Measurements from ENCODE around the gene ZNF143.
"Not testable (repeated sequence)": the region's sequence is repeated elsewhere in the genome, so short reads cannot be mapped to it uniquely, and the experiment has no call there.

Gene ZNF143

DNA sequence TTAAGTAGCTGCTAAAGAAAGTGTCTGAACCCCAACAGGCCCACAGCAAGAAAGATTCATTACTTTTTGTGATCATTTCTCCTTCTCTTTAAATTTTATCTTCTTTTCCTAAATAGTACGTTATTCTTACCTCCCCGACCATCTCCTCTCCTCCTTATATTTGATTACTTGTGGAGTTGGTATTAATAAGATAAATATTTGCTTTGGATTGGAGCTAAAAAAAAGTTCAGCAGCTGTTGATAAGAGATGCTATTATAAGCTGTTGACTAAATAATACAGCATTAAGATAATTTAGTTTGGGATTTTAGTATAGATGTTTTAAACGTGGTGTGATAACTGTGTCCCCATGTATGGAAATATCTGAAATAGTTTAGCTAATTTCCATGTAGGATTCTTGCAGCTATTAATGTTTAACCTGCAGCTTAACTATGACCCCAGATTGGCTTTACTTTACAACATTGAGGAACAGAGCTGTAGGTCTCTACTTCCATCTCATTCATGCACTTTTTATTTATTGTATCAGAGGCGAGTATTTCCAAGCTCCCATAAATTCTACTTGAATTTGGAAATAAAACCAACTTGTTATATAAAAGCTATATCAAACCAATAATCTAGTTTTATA is 37.8 kb downstream of the ZNF143 start:
- no peak for DNase-seq

DNA sequence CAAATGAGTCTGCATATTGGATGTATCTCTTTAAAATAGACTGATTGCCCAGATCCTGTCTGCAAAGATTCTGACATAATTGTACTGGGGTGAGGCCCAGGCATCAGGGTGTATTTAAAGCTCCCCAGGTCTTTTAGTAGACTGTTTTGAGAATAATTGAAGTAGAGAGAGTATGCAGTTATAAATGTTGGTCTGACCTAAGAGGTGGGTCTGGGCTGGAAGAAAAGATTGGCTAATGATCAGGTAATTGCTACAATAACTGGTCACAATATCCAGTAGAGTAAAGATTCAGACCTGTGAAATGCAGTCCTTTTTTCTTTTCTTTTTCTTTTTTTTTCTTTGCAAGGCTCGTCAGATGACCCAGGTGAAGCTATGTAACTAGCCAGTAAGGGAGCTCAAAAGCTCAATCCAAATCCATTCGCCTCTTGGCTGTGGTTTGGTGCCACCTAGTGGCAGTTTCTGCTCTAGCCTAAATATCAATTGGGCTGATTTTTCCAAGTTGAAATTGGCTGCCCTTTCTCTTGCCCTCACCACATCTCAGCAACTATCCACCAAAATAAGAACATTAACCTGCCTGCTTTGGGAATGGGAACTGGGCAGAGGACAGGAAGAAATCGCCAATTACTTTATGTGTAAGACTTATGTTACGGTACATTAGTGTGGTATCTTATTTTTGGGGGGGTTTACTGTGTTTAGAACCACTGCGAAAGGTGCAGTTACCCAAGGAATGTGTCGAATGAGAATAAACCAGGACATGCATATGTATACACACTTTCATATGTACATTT is 45.9 kb downstream of the ZNF143 start:
- DNase-seq, result peak; percentile 5 to 57

DNA sequence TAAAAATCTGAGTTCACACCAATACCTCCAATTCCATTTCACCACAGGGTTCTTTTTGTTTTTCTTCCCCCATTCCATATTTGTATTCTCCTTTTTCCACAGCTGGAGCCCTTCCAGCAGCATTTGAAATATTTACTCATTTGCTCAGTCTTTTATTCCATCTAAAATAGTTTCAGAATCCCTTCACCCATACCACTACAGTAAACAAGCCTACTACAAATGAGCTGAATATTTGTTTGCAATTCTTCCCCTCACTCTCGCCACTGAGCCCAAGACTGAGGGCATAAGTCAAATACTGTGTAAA is 46.4 kb downstream of the ZNF143 start:
- no peak for DNase-seq

DNA sequence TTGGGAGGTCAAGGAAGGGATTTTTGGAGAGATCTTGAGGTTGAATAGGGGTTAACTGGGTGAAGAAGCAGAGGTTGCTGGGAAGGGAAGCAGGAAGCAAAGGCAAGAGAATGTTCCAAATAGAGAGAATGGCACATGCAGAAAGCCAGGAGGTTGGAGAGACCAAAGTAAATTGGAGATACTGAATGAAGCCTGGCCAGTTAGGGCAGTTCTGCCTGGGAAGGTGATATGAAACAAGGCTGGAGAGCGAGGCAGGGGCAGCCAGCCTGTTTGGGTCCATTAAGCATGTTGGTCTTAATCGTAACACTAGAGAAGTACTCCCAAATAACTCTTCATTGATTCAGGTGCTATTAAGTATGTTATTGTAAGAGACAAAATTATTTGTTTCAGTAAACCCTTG is 48.2 kb downstream of the ZNF143 start:
- no peak for DNase-seq

DNA sequence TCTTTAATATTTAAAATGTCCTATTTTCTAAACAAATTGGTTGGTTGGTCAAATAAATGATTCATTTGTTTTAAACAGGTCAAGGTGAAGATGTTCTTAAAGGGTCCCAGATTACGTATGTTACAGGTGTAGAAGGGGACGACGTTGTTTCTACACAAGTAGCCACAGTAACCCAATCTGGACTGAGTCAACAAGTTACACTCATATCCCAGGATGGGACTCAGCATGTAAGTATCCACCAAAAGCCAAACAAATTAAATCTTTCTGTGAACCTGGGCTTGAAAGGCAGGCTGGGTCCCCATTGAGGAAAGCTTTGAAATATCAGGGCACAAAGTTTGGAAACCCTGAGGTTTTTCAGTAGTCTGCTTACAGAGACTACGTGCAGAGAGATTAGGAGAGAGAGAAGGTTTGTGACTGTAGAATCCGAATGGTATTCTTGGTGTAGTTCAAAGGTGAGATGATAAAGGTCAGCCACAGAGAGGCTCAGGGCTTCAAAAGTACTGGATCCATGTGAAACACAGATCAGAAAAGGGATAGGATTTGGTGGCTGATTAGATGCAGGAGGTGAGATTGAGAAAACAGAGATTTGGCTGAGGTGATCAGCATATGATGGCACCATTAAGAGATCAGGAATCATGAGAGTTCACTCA is 51.7 kb downstream of the ZNF143 start:
- DNase-seq, result no peak

DNA sequence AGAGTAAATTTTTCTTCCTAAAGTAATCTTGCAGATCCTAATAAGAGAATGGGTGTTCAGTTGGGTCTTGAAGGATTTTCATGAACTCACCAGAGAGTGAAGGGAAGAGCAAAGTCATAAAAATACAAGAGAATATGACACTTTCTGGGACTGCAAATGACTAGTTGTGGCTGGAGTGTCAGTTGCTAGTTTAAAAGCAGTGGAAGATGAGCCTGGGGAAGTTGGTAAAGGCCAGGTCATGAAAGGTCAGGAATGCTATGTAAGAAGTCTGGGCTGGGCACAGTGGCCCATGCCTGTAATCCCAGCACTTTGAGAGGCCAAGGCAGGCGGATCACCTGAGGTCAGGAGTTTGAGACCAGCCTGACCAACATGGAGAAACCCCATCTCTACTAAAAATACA is 53.8 kb downstream of the ZNF143 start:
- DNase-seq, result not testable (repeated sequence)

DNA sequence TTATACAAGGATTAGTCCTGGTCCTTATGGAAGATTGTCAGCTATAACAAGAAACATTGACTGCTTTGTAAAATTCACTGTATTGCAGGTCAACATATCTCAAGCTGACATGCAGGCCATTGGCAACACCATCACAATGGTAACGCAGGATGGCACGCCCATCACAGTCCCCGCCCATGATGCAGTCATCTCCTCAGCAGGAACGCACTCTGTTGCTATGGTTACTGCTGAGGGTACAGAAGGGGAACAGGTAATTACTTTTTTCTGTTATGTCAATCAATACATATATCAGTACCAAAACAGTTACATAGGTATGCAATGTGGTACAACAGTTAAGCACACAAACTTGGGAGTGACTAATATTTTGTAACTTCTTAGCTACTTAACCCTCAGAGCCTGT is 55.3 kb downstream of the ZNF143 start:
- no peak for DNase-seq

DNA sequence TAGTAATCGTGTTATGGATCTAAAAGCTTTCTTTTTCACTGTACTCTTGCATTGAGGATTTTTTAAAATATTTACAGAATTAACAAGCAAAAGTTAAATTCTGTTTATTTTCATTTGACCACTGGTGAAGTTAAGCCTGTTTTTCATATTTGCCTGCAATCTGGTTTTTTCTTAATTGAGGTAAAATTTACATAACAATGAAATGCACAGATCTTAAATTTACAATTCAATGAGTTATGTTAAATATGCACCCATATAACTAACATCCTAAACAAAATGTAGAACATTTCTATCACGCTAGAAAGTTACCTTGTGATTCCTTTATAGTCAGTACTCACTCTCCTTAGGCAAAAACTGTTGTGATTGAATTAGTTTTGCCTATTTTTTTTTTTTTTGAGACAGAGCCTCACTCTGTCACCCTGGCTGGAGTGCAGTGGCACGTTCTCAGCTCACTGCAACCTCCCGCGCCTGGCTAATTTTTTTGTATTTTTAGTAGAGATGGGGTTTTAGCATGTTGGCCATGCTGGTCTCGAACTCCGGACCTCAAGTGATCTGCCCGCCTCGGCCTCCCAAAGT is 58.1 kb downstream of the ZNF143 start:
- no peak for DNase-seq

DNA sequence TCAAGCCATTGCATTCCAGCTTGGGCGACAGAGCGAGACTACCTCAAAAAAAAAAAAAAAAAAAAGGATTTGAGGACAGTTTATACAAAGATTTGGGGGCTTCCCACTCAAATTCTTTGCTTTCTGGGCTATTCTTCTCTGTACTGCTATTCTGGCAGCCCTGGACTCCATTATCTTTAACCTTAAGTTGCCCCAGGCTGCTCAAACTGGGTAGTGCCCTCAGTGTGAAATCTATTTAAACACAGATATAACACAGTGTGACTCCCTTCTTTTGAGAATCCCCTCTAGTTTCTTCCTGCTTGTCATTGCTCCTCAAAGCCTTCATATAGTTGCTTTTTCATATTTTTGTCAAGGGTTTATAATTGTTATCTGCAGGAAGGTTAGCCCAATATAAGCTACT is 63.2 kb downstream of the ZNF143 start:
- no peak for DNase-seq

DNA sequence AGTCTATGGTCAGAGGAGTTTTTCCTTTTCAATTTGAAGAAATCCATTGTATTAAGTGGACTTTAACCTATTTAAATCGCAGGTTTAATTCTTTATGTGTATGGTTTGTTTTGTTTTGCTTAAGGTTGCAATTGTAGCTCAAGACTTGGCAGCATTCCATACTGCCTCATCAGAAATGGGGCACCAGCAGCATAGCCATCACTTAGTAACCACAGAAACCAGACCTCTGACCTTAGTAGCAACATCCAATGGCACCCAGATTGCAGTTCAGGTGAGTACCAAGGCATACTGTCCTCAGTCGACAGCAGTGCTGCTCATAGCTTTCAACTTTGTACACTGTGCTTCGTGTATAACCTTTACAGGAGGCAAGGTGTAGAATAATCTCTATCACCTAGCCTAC is 64.3 kb downstream of the ZNF143 start:
- DNase-seq, result no peak

DNA sequence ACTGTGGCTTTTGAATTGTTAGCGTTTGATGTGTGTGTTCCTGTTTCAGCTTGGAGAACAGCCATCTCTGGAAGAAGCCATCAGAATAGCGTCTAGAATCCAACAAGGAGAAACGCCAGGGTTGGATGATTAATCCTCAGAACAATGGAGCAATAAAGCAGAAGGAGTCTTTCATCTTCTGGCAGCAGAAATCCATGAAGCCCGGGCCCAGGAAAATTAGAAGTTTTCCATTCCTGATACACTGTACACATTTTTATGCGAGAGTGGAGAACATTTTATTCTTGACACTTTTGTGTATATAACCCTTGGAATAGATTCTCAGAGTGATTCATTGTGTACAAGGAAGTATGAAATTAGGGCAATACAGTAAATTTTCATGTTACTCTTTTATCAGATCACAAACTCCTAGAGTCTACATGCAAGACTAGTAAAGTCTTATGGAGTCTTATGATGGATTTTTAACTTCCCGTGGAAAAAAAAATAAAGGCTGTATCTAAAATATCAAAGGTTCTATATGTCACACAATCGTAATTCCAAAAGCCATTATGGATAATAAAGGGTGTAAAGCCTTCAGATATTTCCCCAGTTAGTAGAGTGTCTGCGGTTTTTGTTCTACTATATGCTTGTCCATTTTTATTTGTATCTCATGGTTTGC is 66.8 kb downstream of the ZNF143 start:
- DNase-seq, result no peak

DNA sequence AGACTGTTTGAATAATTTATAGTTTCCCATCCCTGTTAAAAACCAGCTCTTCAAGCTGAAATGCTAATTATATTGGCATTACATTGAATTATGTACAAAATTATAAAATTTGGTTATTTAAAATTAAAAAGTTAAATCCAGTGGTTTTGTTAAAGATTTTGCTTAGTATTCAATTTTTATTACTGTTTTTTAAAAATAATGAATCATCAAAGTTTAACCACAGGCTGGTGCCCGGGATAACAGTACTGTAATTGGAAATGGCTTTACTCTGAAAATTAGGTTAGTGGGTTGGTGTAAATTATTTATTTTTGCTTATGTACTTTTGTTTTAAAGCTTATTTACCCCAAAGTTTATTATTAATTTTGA is 67.3 kb downstream of the ZNF143 start:
- DNase-seq, result no peak

DNA sequence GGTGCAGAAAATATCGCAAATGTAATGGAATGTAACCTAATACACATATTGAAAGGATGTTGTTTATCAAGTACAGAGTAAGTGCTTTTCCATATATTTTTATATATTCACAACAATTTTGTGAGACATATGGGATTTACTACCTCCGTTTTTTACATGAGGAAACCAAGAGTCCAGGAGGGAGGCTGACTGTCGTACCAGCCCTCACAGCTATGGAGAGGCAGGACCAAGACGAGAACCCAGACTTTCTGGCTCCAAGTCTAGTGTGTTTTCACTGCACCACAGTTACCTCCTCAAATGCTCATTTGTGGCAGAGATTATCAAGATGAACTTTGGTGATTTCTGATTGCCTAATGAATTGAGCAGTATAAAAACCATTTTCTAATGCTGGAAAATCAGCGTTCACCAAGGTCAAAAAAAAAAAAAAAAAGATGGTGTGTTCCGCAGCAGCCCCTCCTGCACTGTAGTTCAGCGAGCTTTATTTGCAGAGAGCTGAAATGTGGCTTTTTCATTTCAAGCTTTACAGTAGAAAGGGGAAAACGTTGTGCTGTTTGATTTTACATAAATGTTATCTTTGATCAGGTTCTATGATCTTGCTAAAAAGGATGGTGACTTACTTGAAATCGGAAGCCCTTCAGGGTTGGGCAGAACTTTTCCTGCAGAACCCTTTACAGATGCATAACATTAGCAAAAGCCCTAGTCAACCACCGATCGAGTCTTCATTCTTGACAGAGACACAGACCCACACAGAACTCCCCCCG is 67.9 kb downstream of the ZNF143 start:
- DNase-seq, result no peak

DNA sequence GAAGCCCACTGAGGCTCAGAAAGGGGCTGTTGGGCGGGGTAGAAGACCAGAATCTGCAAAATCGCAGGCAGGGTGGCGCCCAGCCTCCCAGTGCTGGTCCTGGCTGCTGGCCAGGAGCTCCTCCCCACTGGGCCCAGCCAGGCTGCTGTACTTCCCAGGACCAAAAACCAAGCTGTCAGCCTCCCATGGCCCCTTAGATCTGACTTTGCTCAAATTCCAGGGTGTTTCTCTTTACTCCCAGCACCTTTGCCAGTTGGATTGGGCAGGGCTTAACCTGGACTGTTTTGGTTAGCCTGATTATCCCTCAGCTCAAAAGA is 68.5 kb downstream of the ZNF143 start:
- DNase-seq, result no peak

DNA sequence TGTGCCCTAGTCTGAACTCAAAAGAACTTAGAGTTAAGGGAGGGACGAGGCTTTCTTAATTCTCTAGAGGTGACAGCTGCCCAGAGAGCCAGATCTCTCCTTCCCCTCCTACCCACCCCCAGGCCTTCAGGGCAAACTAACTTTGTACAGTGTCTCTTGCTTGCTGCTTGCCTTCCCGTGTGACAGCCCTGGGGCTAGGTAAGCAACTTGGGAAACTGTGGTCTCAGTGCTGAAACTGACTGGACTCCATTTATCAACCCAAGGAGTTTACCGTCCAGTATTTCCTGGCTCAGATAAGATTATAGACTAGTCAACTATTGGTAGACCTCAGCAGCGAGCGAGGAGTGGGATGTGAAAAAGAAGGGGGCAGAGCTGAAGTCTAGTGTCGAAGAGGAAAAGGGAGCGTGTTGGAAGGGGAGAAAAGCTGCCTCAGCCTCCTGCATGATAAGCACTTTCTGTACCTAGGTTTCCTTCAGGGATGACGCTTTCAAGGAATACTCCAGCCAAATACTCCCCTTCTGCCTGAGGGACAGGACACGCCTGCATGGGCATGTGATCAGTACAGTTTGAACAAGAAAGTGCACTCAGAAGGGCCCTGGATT is 69.3 kb downstream of the ZNF143 start:
- DNase-seq, result no peak

DNA sequence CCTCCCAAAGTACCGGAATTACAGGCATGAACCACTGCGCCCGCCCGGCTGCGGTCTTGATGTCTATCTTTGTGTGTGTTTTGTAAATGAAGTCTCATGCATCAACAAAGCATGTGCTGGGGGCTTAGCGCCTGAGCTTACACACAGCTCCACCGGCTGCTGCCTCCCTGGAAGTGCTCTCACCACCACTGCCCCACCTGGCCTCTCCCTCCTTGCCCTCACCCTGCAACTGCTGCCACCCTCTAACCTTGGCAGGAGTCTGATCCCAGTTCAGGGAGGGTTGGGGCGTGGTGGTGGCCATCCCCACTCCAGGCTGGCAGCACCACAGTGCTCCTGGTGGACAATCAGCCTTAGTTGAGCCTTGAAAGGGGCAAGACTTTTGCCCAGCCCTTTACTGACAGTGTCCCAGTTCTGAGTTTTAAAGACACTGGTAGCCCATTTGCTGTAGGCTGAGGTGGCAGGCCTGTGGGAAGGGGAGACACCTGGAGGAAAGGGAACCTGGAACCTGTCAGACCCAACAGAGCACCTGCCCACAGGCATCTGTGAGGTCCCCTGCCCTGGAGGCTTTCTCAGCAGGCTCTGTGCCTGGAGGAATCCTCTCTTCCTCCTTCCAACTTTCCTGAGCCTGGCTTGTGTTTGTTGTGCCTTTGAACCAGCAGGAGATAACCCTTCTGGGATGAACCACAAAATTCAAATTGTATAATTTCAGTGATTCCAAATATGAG is 70.3 kb downstream of the ZNF143 start:
- DNase-seq, result no peak

DNA sequence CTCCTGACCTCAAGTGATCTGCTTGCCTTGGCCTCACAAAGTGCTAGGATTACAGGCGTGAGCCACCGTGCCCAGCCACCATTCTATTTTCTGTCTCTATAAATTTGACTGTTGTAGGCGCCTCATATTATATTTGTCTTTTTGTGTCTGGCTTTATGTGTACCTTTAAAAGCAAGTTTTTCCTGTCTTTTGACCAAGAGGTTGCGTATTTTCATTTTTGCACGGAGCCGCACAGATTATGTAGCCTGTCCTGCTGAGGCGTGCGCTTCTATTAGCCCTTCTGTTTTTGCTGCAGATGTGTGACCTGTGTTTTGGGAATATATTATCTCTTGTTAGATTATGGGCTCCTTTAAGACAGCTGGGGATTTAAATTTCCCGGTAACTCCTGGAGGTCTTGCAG is 72.2 kb downstream of the ZNF143 start:
- no peak for DNase-seq

DNA sequence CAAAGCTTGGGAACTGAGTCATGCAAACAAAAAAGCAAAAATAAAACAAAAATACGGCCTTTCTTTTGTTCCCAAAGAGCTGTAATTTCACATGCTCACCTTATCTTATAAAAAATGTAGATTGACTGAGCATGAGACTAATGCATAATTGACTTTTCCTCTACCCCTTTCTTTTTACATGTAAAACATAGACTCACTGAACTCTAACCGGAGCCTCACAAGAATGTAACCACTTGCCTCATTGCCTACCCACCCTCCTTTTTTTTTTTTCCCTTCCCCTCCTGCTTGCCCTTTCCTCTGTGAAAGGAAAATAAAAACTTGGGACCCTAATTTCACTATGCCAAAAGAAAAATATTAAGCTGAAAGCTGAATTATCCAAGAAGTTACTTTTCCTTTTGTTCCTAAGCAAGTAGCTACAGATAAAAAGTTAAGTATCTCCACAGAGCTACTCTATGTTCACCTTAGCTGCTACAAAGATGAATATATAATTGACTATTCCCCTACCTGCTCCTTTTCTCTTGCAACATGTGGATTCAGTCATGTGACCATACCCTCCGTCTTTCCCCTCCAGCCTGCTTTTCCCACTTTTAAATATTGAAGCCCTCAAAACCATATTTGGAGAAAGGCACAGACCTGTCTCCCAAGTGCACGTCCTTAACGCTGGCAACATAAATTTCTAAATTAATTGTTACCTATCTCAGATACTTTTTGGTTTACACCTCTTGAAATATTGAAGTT is 73.1 kb downstream of the ZNF143 start:
- DNase-seq, result no peak

DNA sequence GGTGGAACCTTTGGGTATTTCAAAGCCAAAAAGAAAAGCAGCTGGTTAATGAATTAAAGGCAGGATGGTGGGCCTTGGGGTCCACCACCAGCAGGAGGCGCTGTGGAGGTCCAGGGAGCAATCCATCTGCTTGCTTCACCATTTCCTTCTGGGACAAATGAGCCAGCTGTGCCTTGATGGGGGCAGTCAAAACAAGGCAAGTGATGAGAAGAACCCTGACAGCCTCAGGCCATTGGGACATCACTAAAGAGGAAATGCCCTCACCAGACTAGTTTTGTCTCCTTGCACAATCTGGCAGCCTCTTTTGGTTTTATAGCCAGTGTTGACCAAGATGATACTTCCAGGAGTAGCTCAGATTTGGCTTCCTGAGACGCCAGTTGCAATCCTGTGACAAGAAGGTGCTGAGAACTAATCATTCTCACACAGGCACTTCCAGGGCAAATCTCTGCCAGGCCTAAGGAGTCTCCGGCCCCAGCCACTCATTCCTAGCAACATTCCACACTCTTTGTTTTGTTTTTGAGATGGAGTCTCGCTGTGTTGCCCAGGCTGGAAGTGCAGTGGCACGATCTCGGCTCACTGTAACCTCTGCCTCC is 74.5 kb downstream of the ZNF143 start:
- peak in 1 of 2 experiments; percentile 26 for DNase-seq

DNA sequence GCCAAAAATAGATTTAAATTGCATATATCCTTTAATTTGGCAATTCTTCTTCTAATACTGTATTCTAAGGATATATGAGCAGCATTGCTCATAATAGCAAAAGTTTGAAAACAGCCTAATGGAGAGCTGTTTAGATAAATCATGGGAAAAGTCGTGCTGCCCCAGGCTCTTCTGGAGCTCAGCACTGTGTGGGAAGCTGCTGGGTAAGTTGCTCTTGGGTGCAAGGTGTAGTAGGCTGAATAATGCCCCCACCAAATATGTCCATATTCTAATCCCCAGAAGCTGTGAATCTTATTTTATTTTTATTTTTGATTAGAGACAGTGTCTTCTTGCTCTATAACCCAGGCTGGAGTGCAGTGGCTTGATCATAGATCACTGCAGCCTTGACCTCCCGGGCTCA is 77.7 kb downstream of the ZNF143 start:
- DNase-seq, result no peak

DNA sequence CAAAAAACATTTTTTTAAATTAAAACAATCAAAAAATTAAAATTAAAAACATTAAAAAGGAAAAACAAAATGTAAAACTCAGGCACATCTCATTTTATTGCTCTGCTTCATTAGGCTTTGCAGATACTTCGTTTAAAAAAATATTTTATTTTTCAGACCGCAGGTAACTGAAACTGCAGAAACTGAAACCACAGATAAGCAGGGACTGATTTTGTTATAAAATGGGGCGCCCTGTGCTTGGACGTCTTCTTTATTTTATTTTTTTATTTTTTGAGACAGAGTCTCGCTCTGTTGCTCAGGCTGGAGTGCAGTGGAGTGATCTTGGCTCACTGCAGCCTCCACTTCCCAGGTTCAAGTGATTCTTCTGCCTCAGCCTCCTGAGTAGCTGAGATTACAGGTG is 88.4 kb downstream of the ZNF143 start:
- DNase-seq, result not testable (repeated sequence)
